Activated T-helper 9 cell treated with anti-CD3 and anti-CD28 coated beads, Interleukin-2, amount 50 U/mL, for 16 hours (primary cell): Measurements from ENCODE around the gene FER1L5.
"Not testable (repeated sequence)": the region's sequence is repeated elsewhere in the genome, so short reads cannot be mapped to it uniquely, and the experiment has no call there.

Source experiments
- DNase-seq: peaks from one replicate; pipeline ENCODE4 v3.0.0-alpha.2; 2020; ENCODE audit warnings: low read depth

Gene FER1L5

DNA sequence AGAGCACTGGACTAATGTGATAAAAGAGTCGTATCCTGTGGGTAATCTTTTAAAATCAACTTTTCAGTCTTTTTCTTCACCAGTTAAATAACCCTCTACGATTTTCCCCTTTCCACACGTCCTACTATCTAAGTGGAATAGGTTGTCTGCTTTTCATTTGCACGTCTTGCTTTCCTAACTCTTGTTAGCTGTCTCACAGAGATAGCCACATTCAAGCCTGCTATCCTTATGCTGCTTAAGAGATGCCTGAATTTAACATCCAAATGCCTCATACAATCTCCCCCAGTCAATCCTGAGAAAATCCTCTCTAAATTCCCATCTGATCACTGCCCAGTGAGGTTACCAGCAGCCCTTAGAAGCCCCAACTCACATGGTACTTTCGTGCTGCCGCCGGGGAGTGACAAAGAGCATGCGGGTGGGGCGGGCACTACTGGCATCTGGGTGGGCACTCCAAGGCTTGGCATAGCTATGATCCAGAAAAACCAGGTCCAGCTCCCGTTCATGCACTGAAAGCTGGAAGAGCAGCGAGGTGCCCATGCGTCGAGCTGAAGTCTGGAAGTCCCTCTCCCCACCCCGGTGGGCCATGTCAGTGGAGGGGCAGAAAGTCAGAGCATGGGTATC lies 5.9 kb upstream of the FER1L5 start:
- DNase-seq = no peak

DNA sequence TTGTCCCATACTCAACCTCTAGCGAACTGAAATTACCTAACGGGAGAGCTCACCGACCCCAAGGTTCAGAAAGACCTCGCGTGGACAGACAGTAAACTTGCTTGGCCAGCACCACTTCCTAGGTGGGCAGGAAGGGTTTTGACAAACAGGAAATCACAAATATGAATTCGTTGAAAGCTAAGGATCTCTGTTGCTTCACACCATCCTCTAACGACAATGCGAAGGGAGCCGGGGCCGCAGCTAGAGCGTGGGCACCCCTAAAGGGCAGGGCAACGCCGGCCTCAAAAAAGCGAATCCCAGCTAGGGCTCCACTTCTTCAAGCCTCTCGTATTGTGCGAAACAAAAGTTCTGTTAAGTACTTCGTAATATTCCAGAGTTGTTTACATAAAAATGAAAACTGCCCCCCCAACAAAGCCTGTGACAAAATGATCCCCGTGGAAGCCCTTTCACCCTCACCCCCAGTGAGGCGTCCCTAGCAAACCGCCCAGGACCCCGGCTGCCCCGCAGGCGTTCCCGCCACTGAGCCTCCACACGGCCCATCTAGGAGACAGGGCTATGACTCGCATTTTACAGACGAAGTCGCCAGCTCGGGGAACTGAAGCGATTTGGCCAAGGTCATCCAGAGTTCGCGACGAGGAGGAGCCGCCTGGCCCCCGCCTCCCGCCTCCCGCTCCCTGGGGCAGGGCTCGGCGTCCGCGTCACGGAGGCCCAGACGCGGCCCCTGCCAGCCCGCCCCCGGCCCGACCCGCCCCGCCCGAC lies 5.0 kb upstream of the FER1L5 start:
- peak; percentile 71 for DNase-seq

DNA sequence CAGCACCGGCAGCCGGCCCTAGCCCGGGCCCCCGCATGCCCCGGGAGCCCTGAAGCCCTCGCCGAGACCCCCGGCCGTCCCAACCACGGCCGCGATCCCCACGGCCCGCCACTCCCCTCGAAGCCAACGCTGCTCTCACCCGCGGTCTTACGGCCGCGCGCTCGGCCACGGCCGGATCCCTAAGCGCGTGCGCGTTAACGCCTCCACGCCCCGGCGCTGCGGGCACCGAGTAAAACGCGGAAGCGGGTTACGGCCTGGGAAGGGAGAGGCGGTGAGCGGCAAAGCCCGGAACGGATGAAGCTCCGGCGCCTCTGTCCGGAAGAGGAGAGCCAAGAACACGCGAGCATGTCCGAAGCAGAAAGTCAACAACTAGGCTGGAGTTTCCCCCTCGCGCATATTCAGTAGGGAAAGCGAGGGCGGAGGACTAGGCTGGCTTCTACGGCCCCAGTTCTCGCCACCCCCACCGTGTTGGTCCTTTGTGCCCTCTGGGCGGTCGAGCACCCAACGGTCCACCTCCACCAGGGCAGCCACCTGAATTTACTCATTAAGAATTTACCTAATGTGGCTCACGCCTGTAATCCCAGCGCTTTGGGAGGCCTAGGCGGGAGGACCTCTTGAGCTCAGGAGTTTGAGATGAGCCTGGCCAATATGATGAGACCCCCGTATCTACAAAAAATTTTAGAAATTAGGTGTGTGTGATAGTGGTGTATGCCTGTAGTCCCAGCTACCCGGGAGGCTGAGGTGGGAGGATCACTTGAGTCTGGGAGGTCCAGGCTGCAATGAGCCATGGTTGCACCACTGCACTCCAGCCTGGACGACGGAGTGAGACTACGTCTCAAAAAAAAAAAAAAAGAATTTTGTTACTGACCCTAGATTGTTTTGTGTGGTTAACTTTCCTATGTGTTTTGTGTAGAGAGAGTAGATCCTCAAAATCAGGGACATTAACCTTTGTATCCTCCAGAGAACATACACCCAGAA lies 4.1 kb upstream of the FER1L5 start, which contains the start of gene KANSL3:
TSS of gene KANSL3 (minus strand) at position 169 of the 978 bp plus-strand sequence. CDS start 1,177 bp downstream, outside the sequence.
- DNase-seq = peak; percentile 83

DNA sequence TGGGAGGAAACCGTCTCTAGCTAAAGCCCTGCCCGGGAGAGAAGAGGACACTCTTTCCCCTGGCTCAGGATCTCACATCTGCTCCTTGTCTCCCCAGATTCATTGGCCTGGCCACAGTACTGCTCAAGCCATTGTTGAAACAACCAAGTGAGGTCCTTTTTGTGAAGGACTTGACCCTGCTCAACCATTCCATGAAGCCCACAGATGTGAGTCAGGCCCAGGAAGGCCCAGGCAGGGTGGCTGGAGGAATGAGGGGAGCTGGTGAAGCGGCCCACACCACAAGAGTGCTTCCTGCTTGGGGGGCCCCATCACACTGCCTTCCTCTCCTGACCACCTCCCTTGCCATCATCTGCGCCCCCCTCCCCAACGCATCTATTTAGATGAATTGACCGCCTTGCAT lies 5.1 kb downstream of the FER1L5 start:
- no peak for DNase-seq

DNA sequence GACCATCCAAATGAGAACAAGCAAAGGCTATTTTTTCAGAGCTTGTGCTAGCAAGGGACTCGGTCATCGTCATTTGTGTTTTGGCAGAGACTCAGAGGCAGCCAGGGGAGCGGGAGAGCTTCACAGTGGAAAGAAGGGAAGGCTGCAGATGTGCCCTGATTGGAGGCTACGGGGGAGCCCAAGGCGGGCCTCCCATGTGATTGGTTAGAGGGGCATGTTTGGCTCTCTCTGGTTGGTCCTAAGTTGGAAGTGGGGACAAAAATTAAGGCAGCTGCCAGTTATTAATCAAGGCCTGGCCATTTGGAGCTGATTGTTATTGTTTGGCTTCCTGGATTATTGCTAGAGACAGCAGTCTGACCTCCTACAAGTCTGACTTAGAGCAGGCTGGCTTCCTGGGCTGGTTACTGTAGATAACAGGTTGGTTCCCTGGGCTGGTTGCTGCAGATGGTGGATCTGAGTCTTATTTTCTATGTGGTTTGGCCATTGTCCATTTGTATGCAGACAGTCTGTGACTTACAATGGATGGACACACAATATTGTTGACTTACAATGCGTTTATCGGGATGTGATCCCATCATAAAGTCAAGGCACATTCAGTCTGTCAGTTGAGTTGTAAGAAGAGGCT lies 5.9 kb downstream of the FER1L5 start:
- no peak for DNase-seq

DNA sequence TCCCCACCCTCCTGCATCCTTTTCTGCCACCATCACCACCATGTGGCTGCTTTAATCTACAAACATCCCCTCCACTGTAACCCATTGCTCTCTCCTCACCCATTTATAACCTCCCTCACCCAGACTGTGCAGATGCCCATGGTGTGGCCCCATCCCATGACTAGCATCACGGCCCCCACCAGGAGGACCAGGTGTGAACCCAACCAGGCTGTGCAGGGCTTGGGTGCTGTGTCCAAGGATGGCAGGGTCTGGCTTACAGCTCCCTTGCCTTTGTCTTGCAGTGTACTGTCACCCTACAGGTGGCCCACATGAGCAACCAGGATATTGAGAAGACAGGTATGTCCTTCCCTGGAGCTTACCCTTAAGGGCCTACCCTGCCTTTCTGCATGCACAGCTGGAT lies 6.8 kb downstream of the FER1L5 start:
- no peak for DNase-seq

DNA sequence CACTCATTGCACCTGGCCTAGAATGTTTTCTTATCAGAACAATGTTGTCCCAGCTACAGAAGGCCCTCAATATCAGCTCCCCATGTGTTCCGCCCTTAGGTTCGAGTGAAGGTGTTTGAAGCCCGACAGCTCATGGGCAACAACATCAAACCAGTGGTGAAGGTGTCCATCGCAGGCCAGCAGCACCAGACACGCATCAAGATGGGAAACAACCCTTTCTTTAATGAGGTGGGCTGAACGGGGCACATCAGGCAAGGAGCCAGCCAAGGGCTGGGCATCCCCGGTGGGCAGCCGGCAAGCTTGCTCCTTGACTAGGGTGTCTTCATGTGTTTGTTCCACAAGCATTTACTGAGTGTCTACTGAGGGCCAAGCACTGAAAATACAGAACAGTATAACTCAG lies 9.2 kb downstream of the FER1L5 start:
- DNase-seq = no peak

DNA sequence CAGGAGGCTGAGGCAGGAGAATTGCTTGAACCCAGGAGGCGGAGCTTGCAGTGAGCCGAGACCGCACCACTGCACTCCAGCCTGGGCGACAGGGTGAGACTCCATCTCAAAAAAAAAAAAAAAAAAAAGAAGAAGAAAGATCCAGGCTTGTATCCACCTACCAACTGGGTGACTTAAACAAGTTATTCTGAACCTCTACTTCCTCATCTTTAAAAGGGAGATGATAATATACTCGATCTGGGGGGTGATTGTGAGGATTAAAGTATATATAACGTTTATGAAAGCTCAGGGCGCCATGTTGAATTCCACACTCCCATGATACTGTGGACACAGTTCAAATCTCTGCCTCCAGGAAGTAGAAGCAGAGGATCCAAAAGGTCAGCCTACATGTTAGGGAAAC lies 12.2 kb downstream of the FER1L5 start:
- not testable (repeated sequence) for DNase-seq

DNA sequence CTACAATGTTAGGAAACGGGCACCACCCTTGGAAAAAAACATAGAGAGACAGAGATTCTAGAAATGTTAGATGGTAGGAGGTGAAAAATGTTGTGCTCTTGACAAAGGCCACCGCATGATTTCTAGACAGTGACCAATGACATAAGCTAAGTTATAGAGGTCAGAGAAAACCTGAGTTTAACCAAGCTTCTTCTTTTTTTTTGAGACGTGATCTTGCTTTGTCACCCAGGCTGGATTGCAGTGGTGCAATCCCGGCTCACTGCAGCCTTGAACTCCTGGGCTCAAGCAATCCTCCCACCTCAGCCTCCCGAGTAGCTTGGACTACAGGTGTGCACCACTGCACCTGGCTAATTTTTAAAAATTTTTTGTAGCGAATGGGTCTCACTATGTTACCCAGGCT lies 13.0 kb downstream of the FER1L5 start:
- no peak for DNase-seq

DNA sequence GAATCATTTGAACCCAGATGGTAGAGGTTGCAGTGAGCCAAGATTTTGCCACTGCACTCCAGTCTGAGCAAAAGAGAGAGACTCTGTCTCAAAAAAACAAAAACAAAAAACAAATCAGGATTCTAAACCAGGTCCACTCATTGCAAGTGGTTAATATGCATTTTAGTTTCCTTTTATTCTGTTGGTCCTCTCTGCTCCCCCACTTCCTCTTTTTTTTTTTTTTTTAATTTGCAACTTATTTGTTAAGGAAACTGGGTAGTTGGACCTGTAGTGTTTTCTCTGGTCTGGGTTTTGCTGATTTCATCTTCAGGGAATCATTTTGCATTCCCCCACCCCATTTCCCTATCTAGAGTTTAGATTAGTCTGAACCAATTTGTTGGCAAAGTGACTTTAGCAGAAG lies 14.0 kb downstream of the FER1L5 start:
- no peak for DNase-seq

DNA sequence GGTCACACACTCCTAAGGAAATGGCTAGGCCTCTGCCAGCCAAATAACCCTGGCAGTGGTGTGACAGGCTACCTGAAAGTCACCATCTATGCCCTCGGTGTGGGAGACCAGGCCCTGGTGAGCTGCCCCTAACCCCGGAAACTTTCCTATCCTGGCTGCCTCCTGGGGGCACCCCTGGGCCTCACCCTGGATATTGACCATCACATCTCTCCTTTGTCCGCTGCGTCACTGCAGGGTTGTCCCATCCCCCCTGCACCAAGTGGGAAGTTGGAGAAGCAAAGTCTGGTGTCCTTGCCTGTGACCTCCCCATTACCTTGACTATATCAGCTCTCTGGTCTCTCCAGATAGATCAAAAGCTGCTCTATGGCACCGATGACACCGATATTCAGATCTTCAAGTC lies 18.8 kb downstream of the FER1L5 start:
- DNase-seq = no peak

DNA sequence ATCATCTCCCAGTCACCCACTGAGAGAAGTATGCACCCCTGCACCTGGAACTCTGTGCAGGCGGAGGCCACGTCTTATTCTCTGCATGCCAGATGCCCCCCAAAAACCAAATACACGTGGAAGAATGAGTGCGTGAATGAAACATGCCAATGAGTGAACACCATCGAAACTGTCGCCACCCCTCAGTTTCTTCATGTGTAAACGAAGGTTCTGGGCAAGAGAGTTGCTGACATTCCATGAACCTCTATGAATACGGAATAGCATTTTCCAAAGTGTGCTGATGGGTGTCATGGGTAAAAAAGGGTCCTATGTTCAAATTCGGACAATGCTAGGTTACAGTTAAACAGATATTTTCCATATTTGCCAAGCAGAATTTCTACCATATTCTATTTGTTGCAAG lies 19.8 kb downstream of the FER1L5 start:
- no peak for DNase-seq

DNA sequence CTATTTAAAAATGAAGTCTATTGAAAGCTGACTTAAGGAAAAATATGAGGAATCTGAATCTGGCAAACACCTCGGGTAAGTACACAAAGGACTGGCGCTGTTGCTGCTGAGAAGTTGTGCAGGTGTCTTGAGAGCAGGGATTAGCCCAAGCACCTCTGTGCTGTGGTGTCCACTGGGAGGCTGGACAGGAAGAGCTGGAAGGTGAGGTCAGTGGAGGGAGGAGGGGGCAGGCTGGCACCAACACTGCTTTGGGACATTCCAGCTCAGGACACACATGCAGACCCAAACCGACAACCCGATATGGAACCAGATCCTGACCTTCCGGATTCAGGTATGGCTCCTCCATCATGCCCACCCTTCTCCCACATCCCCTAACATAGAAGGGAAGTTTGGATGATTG lies 20.6 kb downstream of the FER1L5 start:
- DNase-seq = no peak

DNA sequence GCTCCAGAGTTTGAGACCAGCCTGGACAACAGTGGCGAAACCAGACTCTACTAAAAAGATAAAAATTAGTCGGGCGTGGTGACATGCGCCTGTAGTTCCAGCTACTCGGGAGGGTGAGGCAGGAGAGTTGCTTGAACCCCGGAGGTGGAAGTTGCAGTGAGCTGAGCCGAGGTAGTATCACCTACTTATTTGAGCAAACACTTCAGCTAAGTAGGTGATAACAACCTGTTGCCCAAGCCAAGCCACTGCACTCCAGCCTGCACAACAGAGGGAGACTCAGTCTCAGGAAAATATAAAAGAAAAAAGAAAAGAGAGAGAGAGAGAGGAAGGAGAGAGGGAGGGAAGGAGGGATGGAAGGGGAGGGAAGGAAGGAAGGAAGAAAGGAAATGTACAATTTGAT lies 21.3 kb downstream of the FER1L5 start:
- DNase-seq = no peak

DNA sequence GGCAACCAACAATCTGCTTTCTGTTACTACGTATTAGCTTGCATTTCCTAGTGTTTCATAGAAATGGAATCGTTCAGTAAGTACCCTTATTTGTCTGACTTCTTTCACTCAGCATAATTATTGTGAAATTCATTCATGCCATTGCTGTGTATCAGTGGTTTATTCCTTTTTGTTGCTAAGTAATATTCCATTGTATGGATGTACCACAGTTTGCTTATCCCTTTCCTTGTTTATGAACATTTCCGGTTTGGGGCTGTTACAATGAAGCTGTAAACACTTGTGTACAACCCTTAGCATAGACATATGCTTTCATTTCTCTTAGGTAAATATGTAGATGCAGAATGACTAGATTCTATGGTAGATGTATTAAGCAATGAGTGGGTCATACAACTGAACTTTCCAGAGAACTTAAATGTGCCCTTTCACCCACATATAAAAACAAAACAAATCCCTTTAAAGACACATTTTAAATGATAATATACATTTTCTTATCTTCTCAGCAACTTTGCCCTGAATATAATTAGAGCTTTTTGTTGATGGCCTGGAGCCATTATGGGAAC lies 21.9 kb downstream of the FER1L5 start:
- no peak for DNase-seq

DNA sequence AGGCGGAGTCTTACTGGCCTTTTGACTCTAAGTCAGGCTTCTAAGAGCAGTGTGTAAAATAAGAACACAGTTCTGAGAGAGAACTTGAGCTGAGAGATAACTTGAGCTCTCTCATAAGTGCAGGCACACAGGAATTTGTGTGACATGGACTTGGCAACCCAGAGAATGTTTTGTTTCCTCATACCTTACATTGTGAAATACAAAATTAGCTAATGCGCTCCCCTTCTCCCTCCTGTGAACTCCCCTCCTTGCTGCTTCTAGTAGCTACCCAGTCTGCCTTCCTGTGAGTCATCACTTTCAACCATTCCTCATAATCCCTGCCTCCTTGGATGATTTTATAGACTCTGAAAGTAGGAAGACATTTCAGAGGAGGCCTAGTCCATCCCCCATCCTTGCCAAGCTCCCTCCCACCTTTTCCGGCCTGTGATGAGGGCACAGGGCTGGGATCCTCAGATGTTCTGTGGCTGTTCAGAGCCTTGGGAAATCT lies 22.6 kb downstream of the FER1L5 start:
- no peak for DNase-seq

DNA sequence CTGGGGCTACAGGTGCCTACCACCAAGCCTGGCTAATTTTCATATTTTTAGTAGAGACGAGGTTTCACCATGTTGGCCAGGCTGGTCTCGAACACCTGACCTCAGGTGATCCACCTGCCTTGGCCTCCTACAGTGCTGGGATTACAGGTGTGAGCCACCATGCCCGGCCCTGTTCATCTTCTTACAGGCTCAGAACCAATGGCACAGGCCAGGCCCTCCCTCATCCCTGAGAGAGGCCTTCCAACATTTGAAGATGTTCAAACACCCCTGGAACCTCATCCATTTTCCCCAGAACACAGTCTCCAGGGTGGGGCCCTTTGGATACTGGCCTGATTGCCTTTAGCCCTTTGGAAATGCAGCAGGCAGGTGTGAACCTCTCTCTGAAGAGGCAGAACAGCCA lies 23.2 kb downstream of the FER1L5 start:
- not testable (repeated sequence) for DNase-seq

DNA sequence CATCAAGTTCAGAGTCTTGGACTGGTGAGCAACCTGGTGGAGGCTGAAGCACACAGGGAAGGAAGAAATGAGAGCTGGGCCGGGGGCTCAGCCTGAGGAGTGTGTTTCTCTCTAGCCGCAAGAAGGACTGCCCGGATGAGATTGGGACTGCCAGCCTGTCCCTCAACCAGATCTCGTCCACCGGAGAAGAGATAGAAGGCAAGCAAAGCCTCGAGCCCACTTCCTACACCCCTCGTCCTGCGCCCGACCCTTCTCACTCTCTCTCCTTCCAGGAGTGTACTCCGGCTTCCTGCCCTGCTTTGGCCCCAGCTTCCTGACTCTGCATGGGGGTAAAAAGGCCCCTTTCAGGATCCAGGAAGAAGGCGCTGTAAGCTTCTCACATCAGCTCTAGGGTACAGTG lies 26.2 kb downstream of the FER1L5 start:
- no peak for DNase-seq

DNA sequence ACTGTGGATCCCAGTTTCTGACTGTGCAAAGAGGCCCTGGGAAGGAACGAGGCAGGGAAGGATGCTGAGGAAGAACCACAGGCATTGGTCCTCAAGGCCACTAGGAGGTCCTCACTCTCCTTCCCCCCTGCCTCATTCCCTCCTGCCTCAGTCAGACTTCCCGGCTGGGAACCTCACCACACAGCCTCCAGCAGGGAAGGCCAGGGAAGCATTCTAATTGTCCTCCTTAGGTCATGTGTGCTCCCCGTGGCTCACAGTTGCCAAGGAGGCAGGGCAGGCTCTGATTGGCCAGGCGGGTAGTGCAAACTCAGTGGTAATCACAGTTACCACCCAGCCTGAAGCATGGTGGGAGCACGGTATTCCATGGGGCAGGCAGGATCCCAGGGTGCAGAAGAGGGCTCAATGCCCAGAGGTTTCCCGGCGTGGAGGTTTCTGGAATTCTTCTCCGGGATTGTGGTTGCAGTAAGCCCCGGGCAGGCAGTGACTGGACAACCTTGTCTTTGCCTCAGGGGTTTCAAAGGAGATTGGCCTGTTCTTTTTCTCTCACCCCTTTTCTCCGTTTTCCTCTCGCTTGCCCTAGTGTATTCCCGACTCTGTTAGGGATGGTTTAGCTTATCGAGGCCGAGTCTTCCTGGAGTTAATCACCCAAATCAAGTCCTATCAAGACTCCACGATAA lies 27.1 kb downstream of the FER1L5 start:
- no peak for DNase-seq

DNA sequence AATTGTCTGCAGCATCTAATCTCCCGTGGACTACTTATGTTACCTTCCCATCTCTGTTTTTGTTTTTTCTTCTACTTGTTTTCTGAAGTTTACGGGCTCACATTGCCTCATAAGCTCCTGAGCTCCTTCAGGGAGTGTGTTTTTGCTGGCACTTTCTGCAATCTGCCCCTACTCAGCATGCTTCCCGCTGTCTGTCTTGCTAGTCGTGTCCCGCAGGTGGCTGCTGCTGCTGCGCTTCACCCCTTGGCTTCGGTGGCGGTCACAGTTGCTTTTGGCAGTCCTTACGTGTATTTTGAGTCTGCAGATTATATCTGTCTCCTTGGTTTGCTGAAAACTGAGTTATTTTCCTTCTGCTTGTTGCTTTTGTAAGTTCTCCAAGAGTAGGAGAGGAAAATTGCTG lies 37.3 kb downstream of the FER1L5 start:
- DNase-seq = no peak

DNA sequence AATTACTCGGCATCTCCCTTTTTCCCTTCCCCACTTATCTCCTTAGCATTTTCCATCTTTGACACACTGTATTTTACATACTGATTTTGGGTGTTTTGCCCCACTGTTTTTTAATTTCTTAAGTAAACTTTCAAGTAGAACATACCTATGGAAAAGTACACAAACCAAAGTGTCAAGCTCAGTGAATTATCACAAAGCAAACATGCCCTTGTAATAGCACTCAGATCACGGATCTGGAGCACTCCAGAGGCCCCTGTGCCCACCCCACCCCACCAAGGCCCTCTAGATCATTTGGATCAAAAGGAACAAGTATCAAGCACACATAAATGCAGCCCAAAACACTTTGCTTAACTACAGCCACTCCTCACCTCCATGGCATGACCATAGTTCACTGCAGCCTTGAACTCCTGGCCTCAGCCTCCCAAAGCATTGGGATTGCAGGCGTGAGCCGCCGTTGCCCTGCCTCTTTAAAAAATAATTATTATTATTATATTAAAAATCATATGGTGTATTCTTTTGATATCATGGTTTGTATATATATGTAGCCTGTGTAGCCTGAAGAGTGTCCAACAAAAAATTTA lies 38.1 kb downstream of the FER1L5 start:
- no peak for DNase-seq
